K562 (cell line): ENCODE results near the gene TOP3A. TPM values are rescaled to one million over a fixed set of nuclear protein-coding genes. Genes with fewer than 3 reads are reported as not detected.

Source experiments
- CUX1 ChIP-seq: fragments of 200-800 bp; sonication (Bioruptor generic); IDR thresholded peaks from 2 replicates; pipeline ENCODE4 v1.6.1; 2016; ENCODE audit warnings: missing genetic modification characterization, missing compliant biosample characterization
- JUND ChIP-seq, 2 experiments: IDR thresholded peaks; 2 replicates in 1 of 2; 3 replicates in 1 of 2; pipeline ENCODE4 v1.6.1; 2011; ENCODE audit warnings: borderline replicate concordance in 2 of 2, low read depth in 2 of 2, low read length in 2 of 2, improper control_type of control experiment in 1 of 2, missing biosample characterization in 1 of 2, missing genetic modification characterization in 1 of 2, missing genetic modification reagents in 1 of 2
- L3MBTL2 ChIP-seq: fragments of 450-650 bp; IDR thresholded peaks from 2 replicates; pipeline ENCODE4 v1.6.1; 2016; ENCODE audit warnings: mild to moderate bottlenecking, moderate library complexity
- MTA1 ChIP-seq: fragments of 450-650 bp; IDR thresholded peaks from 2 replicates; pipeline ENCODE4 v1.6.1; 2017; ENCODE audit warnings: borderline replicate concordance
- NCOA1 ChIP-seq: fragments of 450-650 bp; IDR thresholded peaks from 2 replicates; pipeline ENCODE4 v1.6.1; 2016; ENCODE audit warnings: low read depth
- SIRT6 ChIP-seq: IDR thresholded peaks from one replicate; pipeline ENCODE4 v1.6.1; 2012; ENCODE audit warnings: low read depth, mild to moderate bottlenecking, control low read depth, inconsistent platforms, low read length, moderate library complexity
- SMAD4 ChIP-seq: fragments of 250-450 bp; sonication (Bioruptor Pico); conservative IDR thresholded peaks from 2 replicates; pipeline ENCODE4 v1.8.0; 2021; ENCODE audit warnings: inconsistent platforms, mild to moderate bottlenecking, moderate library complexity
- SREBF1 ChIP-seq: fragments of 150-350 bp; IDR thresholded peaks from 2 replicates; pipeline ENCODE4 v1.6.1; 2014; ENCODE audit warnings: antibody characterized with exemption, low read depth, low read length, borderline replicate concordance
- STAG1 ChIP-seq: sonication (generic); formaldehyde crosslinking; IDR thresholded peaks from 2 replicates; pipeline ENCODE4 v1.5.0; 2020; ENCODE audit warnings: missing genetic modification reagents, borderline replicate concordance
- TAL1 ChIP-seq: fragments of 450-650 bp; IDR thresholded peaks from 2 replicates; pipeline ENCODE4 v1.6.1; 2016; ENCODE audit warnings: mild to moderate bottlenecking
- U2AF1 ChIP-seq: fragments of 200-400 bp; formaldehyde crosslinking; optimal IDR thresholded peaks from 2 replicates; pipeline ENCODE3; 2017; ENCODE audit warnings: mild to moderate bottlenecking, low read depth, low read length, moderate library complexity
- USF1 ChIP-seq: sonication (generic); formaldehyde crosslinking; IDR thresholded peaks from 2 replicates; pipeline ENCODE4 v1.9.0; 2022; ENCODE audit warnings: mild to moderate bottlenecking, missing genetic modification reagents
- ZMIZ1 ChIP-seq, 2 experiments: fragments of 150-350 bp in 1 of 2; IDR thresholded peaks; 2 replicates each; pipeline ENCODE4 v1.6.1; 2012 to 2016; ENCODE audit warnings: low read depth in 2 of 2, low read length in 2 of 2, mild to moderate bottlenecking in 1 of 2, moderate library complexity in 1 of 2
- ZNF311 ChIP-seq: fragments of 250-450 bp; sonication (Bioruptor Pico); IDR thresholded peaks from 2 replicates; pipeline ENCODE4 v1.4.0; 2020; ENCODE audit warnings: mild to moderate bottlenecking, moderate library complexity
- ZNF431 ChIP-seq: sonication (generic); formaldehyde crosslinking; IDR thresholded peaks from 2 replicates; pipeline ENCODE4 v1.8.0; 2022; ENCODE audit warnings: mild to moderate bottlenecking, missing genetic modification reagents
- ZNF766 ChIP-seq: fragments of 200-800 bp; sonication (Bioruptor generic); conservative IDR thresholded peaks from 2 replicates; pipeline ENCODE4 v1.6.1; 2016; ENCODE audit warnings: missing genetic modification characterization, missing compliant biosample characterization
- polyA plus RNA-seq, 8 experiments: library from polyadenylated mRNA; depleted of rRNA in 4 of 8; stranded (reverse) in 5 of 8; unstranded in 3 of 8; fragments of >200 nt; fragmentation: Nextera tagmentation in 2 of 8; fragmentation: Illumina TruSeq in 1 of 8; extraction: Ambion mirVana in 2 of 8; extraction: Trizol in 1 of 8; gene quantifications; 2 replicates each; pipeline versions ENCODE4 v1.2.1 to v1.2.3, GENCODE V29; 2011 to 2014; ENCODE audit warnings: inconsistent platforms in 1 of 8, missing spikeins in 1 of 8
- total RNA-seq, 7 experiments: library from RNA; depleted of rRNA in 6 of 7; stranded (reverse); fragments of >200 nt in 6 of 7; fragmentation: Illumina TruSeq in 2 of 7; extraction: Trizol in 2 of 7; gene quantifications; 2 replicates each; pipeline versions ENCODE4 v1.2.1 to v1.2.3, GENCODE V29; 2011 to 2021; ENCODE audit warnings: low replicate concordance in 1 of 7

TOP3A gene
- total and polyA plus RNA-seq, 9 of the 15 experiments (the other 6 are each of a cell fraction or from before 2014, with no cell fraction given) = 5.2 to 49.7 (median 24.7) TPM

GRCh38 chr17:18260332-18261145, 54.3 kb downstream of the TOP3A start, which contains the start of gene MIEF2 (continued):
- TF ChIP-seq ZMIZ1 (IDR thresholded peaks at IDR 0.05; ENCODE audit: low read depth in 2 of 2, low read length in 2 of 2) (no peak), USF1 (peak; percentile 63), TAL1 (no peak), L3MBTL2 (peak; percentile 83), JUND (IDR thresholded peaks at IDR 0.05; ENCODE audit: borderline replicate concordance, low read depth, low read length) (no peak), JUND (tag; IDR thresholded peaks at IDR 0.05; ENCODE audit: borderline replicate concordance, low read depth, low read length) (no peak), STAG1 (no peak), SMAD4 (no peak), MTA1 (no peak), SREBF1 (no peak), NCOA1 (no peak), SIRT6 (no peak), CUX1 (CRISPR knock-in tag) (no peak), ZNF311 (no peak), ZNF766 (no peak), ZNF431 (CRISPR knock-in tag) (no peak), U2AF1 (no peak)
